ENCODE data around the gene STIP1.

DNA sequence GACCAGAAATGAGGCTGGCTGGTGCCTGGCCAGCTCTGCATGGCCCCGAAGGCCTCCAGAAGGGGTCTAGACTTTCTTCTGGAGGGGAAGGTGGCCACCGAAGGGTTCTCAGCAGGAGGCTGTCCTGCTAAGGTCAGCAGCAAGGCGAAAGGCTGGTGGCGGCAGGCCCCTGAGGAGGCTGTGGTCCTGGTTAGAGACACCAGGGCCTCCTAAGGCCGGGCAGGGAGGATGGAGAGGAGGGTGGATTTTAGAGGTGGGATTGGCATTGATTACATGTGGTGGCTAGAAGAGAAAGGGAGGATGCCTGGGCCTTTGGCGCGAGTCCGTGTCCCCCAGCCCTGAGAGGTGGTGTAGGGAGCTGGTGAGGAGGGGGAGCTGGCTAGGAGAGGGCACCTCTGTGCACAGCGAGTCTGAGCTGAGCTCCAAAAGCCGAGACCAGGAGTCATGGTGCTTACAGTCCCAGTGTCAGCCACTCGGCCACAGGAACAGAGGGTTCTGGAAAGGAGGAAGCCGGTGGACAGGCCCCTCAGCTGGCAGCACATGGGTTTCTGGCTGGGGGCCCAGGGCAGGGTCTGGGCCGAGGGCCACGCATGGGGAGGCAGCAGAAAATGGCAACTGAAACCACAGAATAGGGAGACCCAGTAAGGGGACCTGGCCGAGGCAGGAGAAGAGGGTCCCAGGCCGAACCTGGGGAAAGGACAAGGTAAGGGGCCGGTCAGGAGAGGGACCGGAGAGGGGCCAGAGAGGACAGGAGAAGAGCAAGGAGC lies 23.0 kb downstream of the STIP1 start:
- TF ChIP-seq, protein P1, sequence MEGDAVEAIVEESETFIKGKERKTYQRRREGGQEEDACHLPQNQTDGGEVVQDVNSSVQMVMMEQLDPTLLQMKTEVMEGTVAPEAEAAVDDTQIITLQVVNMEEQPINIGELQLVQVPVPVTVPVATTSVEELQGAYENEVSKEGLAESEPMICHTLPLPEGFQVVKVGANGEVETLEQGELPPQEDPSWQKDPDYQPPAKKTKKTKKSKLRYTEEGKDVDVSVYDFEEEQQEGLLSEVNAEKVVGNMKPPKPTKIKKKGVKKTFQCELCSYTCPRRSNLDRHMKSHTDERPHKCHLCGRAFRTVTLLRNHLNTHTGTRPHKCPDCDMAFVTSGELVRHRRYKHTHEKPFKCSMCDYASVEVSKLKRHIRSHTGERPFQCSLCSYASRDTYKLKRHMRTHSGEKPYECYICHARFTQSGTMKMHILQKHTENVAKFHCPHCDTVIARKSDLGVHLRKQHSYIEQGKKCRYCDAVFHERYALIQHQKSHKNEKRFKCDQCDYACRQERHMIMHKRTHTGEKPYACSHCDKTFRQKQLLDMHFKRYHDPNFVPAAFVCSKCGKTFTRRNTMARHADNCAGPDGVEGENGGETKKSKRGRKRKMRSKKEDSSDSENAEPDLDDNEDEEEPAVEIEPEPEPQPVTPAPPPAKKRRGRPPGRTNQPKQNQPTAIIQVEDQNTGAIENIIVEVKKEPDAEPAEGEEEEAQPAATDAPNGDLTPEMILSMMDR (IDR thresholded peaks at IDR 0.05): no peak
- TF ChIP-seq POLR2A (IDR thresholded peaks at IDR 0.05): no peak

Data from lower leg skin (tissue), 3 donors.